ENCODE data around the gene NRAP. TPM values are rescaled to one million over a fixed set of nuclear protein-coding genes. Genes with fewer than 3 reads are reported as not detected.
A peak's percentile ranks its signal among the peaks of the same experiment; 100 is the strongest.

The NRAP gene
- total and polyA plus RNA-seq, 2 of the 8 experiments (the other 6 are each of a cell fraction or from before 2014, with no cell fraction given) = not detected

DNA sequence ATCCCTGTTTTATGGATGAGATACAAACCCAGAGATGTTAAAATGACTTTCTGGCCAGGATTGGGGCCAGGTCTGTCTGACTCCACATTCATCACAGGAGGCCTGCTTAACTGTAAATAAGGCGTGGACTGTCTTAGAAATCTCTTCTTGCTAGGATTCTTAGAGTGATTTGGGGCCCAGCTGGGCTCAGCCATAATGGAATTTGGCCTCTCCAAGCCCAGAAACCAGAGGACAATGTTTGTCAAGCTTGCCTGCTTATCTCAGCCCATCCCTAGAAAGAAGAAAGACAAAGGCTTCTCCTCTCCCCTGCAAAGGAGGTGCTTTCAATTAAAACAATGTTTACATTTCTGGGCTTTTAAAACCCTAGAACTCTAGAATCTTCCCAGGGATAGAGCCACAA lies 108.1 kb downstream of the NRAP start:
- FAIRE-seq = no peak
- H4K5ac ChIP-seq (ENCODE audit: insufficient read length, low read depth, low read length) = no peak overlapping the region
- 0 out of 4 replicates have a peak overlapping the region, but pooled peaks of 1 of the 2 experiments have one; percentile 19 for H3K4me2 ChIP-seq (ENCODE audit: insufficient read depth in 1 of 2, low read depth in 2 of 2, low read length in 2 of 2)
- no peaks in the 10 kb centered on the region for H3K79me2 ChIP-seq (ENCODE audit: control insufficient read depth in 1 of 2, insufficient read depth in 2 of 2, low read length in 2 of 2)
- no peak overlapping the region for H3K14ac ChIP-seq (ENCODE audit: insufficient read length)
- H3K9ac ChIP-seq (replicated peaks in 1 of 4; ENCODE audit: extremely low read depth in 1 of 4, low read depth in 3 of 4, low read length in 3 of 4) = no peak overlapping the region
- peaks cover 74 to 92% (median 84%) of the 10 kb centered on the region in 4 experiments for H3K27me3 ChIP-seq (replicated peaks in 1 of 4; ENCODE audit: control insufficient read depth in 3 of 4, extremely low read depth in 1 of 4, insufficient read depth in 3 of 4, low read length in 3 of 4)
- no peak overlapping the region for H3K4ac ChIP-seq (replicated peaks; ENCODE audit: insufficient read length, low read depth, low read length)
- ChIA-PET CTCF (ENCODE audit: partially characterized antibody) (interaction anchor here (1.0 to 3.0 kb wide), 3 partner anchors 17 to 60 kb away, joined by 3 to 18 read pairs (median 3); no protein-coding TSS in a partner anchor), POLR2A (ENCODE audit: partially characterized antibody) (no interaction called here)
- H3K23ac ChIP-seq (ENCODE audit: insufficient read length) = no peak overlapping the region
- H3K56ac ChIP-seq (replicated peaks; ENCODE audit: insufficient read length, low read depth, low read length) = no peak overlapping the region
- no peaks in the 10 kb centered on the region for H3K36me3 ChIP-seq (ENCODE audit: control insufficient read depth in 2 of 4, insufficient read depth in 4 of 4, low read length in 3 of 4)
- no peak overlapping the region for H4K8ac ChIP-seq (ENCODE audit: extremely low read depth, insufficient read depth, low read length)
- no peaks in the 10 kb centered on the region for H3K23me2 ChIP-seq (ENCODE audit: low read depth, low read length)
- H2BK15ac ChIP-seq (ENCODE audit: low read length) = no peak overlapping the region
- 93% methylated on average over 1 of the region's 1 CpG; no CpG with 5 or more reads in 1 of the 2 experiments for WGBS, 2 experiments (ENCODE audit: extremely low coverage in 1 of 2, insufficient coverage in 1 of 2, insufficient read length in 1 of 2, insufficient replicate concordance in 2 of 2, low coverage in 1 of 2, low lambda C conversion rate in 2 of 2, missing lambda C conversion rate in 1 of 2)
- no peaks in the 10 kb centered on the region for H3K79me1 ChIP-seq (ENCODE audit: low read depth, low read length)
- H2BK12ac ChIP-seq (ENCODE audit: low read depth, low read length) = no peak overlapping the region
- H3K18ac ChIP-seq (ENCODE audit: extremely low read depth, low read length) = no peak overlapping the region
- H3K9me3 ChIP-seq (ENCODE audit: insufficient read depth in 2 of 2, low read depth in 1 of 2, low read length in 1 of 2) = no peaks in the 10 kb centered on the region
- H2BK20ac ChIP-seq (ENCODE audit: low read length) = no peak overlapping the region
- no peak overlapping the region for H2AFZ ChIP-seq (ENCODE audit: low read length)
- H3K4me1 ChIP-seq (replicated peaks in 1 of 4; ENCODE audit: control insufficient read depth in 3 of 4, insufficient read depth in 4 of 4, low read length in 3 of 4) = peaks cover 2 to 20% (median 13%) of the 10 kb centered on the region in 4 experiments
- H4K91ac ChIP-seq (replicated peaks; ENCODE audit: insufficient read length, low read length) = no peak overlapping the region
- no peak overlapping the region for H3K27ac ChIP-seq (ENCODE audit: low read depth, low read length)
- H2AK5ac ChIP-seq (ENCODE audit: low read depth, low read length) = no peak overlapping the region
- H3K4me3 ChIP-seq (ENCODE audit: extremely low read depth in 1 of 4, insufficient read depth in 2 of 4, low read depth in 3 of 4, low read length in 4 of 4) = no peak overlapping the region
- H2BK5ac ChIP-seq (ENCODE audit: low read depth, low read length) = no peak overlapping the region
- no peak for DNase-seq (ENCODE audit: low read depth in 1 of 2, low spot score in 2 of 2)
- H2BK120ac ChIP-seq (replicated peaks; ENCODE audit: low read depth, low read length) = no peak overlapping the region
- H4K20me1 ChIP-seq (replicated peaks in 1 of 2; ENCODE audit: control insufficient read depth in 1 of 2, insufficient read depth in 2 of 2, low read length in 2 of 2) = peaks cover 10 to 15% of the 10 kb centered on the region in 2 experiments
- TF ChIP-seq SP2 (IDR thresholded peaks at IDR 0.05; ENCODE audit: low read length) (no peak), GTF2F1 (IDR thresholded peaks at IDR 0.05; ENCODE audit: borderline replicate concordance, low read depth, low read length) (no peak), SIX5 (IDR thresholded peaks at IDR 0.05; ENCODE audit: low read depth, low read length) (no peak), POU5F1 (IDR thresholded peaks at IDR 0.05; ENCODE audit: low read depth, low read length) (no peak), CBX5 (IDR thresholded peaks at IDR 0.05; ENCODE audit: low read depth, low read length) (no peak), TBP (IDR thresholded peaks at IDR 0.05; ENCODE audit: low read depth, low read length) (no peak), SP4 (IDR thresholded peaks at IDR 0.05; ENCODE audit: low read length) (no peak), RBBP5 (IDR thresholded peaks at IDR 0.05; ENCODE audit: borderline replicate concordance, low read depth, low read length) (no peak), JUN (IDR thresholded peaks at IDR 0.05; ENCODE audit: low read depth, low read length) (no peak), NRF1 (IDR thresholded peaks at IDR 0.05; ENCODE audit: low read depth, low read length) (no peak), SIRT6 (IDR thresholded peaks at IDR 0.05; ENCODE audit: low read length) (no peak), ZNF274 (IDR thresholded peaks at IDR 0.05; ENCODE audit: borderline replicate concordance, extremely low read depth, low read length) (no peak)
- TF ChIP-seq, protein P1, sequence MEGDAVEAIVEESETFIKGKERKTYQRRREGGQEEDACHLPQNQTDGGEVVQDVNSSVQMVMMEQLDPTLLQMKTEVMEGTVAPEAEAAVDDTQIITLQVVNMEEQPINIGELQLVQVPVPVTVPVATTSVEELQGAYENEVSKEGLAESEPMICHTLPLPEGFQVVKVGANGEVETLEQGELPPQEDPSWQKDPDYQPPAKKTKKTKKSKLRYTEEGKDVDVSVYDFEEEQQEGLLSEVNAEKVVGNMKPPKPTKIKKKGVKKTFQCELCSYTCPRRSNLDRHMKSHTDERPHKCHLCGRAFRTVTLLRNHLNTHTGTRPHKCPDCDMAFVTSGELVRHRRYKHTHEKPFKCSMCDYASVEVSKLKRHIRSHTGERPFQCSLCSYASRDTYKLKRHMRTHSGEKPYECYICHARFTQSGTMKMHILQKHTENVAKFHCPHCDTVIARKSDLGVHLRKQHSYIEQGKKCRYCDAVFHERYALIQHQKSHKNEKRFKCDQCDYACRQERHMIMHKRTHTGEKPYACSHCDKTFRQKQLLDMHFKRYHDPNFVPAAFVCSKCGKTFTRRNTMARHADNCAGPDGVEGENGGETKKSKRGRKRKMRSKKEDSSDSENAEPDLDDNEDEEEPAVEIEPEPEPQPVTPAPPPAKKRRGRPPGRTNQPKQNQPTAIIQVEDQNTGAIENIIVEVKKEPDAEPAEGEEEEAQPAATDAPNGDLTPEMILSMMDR (IDR thresholded peaks at IDR 0.05; ENCODE audit: control extremely low read depth in 1 of 3, insufficient read depth in 1 of 3, low read depth in 1 of 3, low read length in 3 of 3) = no peak
